Liver (tissue), 9 donors: ENCODE measurements around the gene GALNT16. TPM values are rescaled to one million over a fixed set of nuclear protein-coding genes. Genes with fewer than 3 reads are reported as not detected.
"Not testable (repeated sequence)": the region's sequence is repeated elsewhere in the genome, so short reads cannot be mapped to it uniquely, and the experiment has no call there.

ENCODE experiments used
- DNase-seq: peaks from one replicate; pipeline ENCODE4 v3.0.0-alpha.2; 2017; ENCODE audit warnings: low spot score
- H3K27ac ChIP-seq, 2 donors: one replicate each; pipeline ENCODE4 v1.7.0; 2013; ENCODE audit warnings: inconsistent platforms in 2 of 2, low read length in 2 of 2, control low read depth in 1 of 2, low read depth in 1 of 2, mild to moderate bottlenecking in 1 of 2
- H3K27me3 ChIP-seq, 4 donors: one replicate each; pipeline versions ENCODE4 v1.6.1 to v1.7.0; 2013; ENCODE audit warnings: low read length in 3 of 4, inconsistent platforms in 1 of 4, mild to moderate bottlenecking in 1 of 4, moderate library complexity in 1 of 4; ENCODE audit not compliant: control insufficient read depth in 4 of 4, insufficient read depth in 4 of 4
- H3K36me3 ChIP-seq, 4 donors: one replicate each; pipeline versions ENCODE4 v1.6.1 to v1.7.0; 2013; ENCODE audit warnings: low read length in 3 of 4, mild to moderate bottlenecking in 3 of 4, low read depth in 1 of 4, moderate library complexity in 1 of 4; ENCODE audit not compliant: control insufficient read depth in 4 of 4, insufficient read depth in 3 of 4
- H3K4me1 ChIP-seq, 4 donors: one replicate each; pipeline versions ENCODE4 v1.6.1 to v1.7.0; 2013; ENCODE audit warnings: low read length in 3 of 4, mild to moderate bottlenecking in 3 of 4, moderate library complexity in 1 of 4; ENCODE audit not compliant: control insufficient read depth in 4 of 4, insufficient read depth in 4 of 4
- H3K4me3 ChIP-seq, 3 donors: one replicate each; pipeline versions ENCODE4 v1.6.1 to v1.7.0; 2013; ENCODE audit warnings: low read length in 3 of 3, control low read depth in 1 of 3, low read depth in 1 of 3, mild to moderate bottlenecking in 1 of 3
- H3K9ac ChIP-seq, 2 donors: one replicate each; pipeline ENCODE4 v1.7.0; 2013; ENCODE audit warnings: low read length in 2 of 2, mild to moderate bottlenecking in 2 of 2, moderate library complexity in 2 of 2, control low read depth in 1 of 2, low read depth in 1 of 2
- H3K9me3 ChIP-seq, 4 donors: one replicate each; pipeline versions ENCODE4 v1.6.1 to v1.7.0; 2013; ENCODE audit warnings: low read length in 3 of 4; ENCODE audit not compliant: control insufficient read depth in 4 of 4
- EGR1 ChIP-seq, 2 donors: IDR thresholded peaks; 2 replicates each; pipeline ENCODE4 v1.6.1; 2016 to 2018; ENCODE audit warnings: antibody characterized with exemption in 2 of 2, low read depth in 2 of 2
- FOXA1 ChIP-seq: IDR thresholded peaks from 2 replicates; pipeline ENCODE4 v1.6.1; 2016; ENCODE audit warnings: antibody characterized with exemption
- FOXA2 ChIP-seq: IDR thresholded peaks from 2 replicates; pipeline ENCODE4 v1.6.1; 2016; ENCODE audit warnings: antibody characterized with exemption
- GABPA ChIP-seq, 2 donors: IDR thresholded peaks in 1 of 2; conservative IDR thresholded peaks in 1 of 2; 2 replicates each; pipeline ENCODE4 v1.6.1; 2016; ENCODE audit warnings: antibody characterized with exemption in 2 of 2, mild to moderate bottlenecking in 1 of 2, moderate library complexity in 1 of 2
- HNF4G ChIP-seq: IDR thresholded peaks from 2 replicates; pipeline ENCODE4 v1.6.1; 2016; ENCODE audit warnings: antibody characterized with exemption
- JUND ChIP-seq, 2 donors: IDR thresholded peaks; 2 replicates each; pipeline ENCODE4 v1.6.1; 2016; ENCODE audit warnings: antibody characterized with exemption in 2 of 2
- NR2F2 ChIP-seq: IDR thresholded peaks from 2 replicates; pipeline ENCODE4 v1.6.1; 2016; ENCODE audit warnings: antibody characterized with exemption
- RAD21 ChIP-seq, 2 donors: IDR thresholded peaks; 2 replicates each; pipeline ENCODE4 v1.6.1; 2016; ENCODE audit warnings: antibody characterized with exemption in 2 of 2, mild to moderate bottlenecking in 2 of 2
- SP1 ChIP-seq: IDR thresholded peaks from 2 replicates; pipeline ENCODE4 v1.6.1; 2018; ENCODE audit warnings: antibody characterized with exemption, mild to moderate bottlenecking
- TAF1 ChIP-seq: conservative IDR thresholded peaks from 2 replicates; pipeline ENCODE4 v1.6.1; 2016; ENCODE audit warnings: antibody characterized with exemption, mild to moderate bottlenecking
- YY1 ChIP-seq: IDR thresholded peaks from 2 replicates; pipeline ENCODE4 v1.6.1; 2016; ENCODE audit warnings: antibody characterized with exemption, mild to moderate bottlenecking
- WGBS: extraction: QIAGEN DNeasy Blood & Tissue Kit; methylation state at CpG from one replicate; pipeline ENCODE4 v1.1.7; 2013; 5-methylcytosine and 5-hydroxymethylcytosine counted together
- polyA plus RNA-seq, 2 donors: library from polyadenylated mRNA; stranded (reverse) in 1 of 2; unstranded in 1 of 2; fragments of 200-250 nt in 1 of 2; fragments of >200 nt in 1 of 2; fragmentation: Nextera tagmentation in 1 of 2; extraction: Ambion mirVana in 1 of 2; gene quantifications; one replicate each; pipeline versions ENCODE4 v1.2.1 to v1.2.3, GENCODE V29; 2013 to 2015
- total RNA-seq, 2 donors: library from RNA; depleted of rRNA; stranded (reverse); fragments of >200 nt; gene quantifications; one replicate each; pipeline ENCODE4 v1.2.3, GENCODE V29; 2014
- TF ChIP-seq, protein P1 (sequence below): IDR thresholded peaks from 2 replicates; pipeline ENCODE4 v1.6.1; 2016; ENCODE audit warnings: antibody characterized with exemption, mild to moderate bottlenecking
- TF ChIP-seq, protein P2 (sequence below): fragments of 150-350 bp; IDR thresholded peaks from 2 replicates; pipeline ENCODE4 v1.5.1; 2017; ENCODE audit warnings: improper control_type of control experiment, low read depth, low read length; ENCODE audit not compliant: missing input control
- donor health status: healthy.
- donor health status: healthy.
- donor health status: healthy.
- donor health status: healthy.
- donor health status: healthy.

The GALNT16 gene
- total and polyA plus RNA-seq, 4 donors: 0.25 to 1.2 (median 0.71) TPM

DNA sequence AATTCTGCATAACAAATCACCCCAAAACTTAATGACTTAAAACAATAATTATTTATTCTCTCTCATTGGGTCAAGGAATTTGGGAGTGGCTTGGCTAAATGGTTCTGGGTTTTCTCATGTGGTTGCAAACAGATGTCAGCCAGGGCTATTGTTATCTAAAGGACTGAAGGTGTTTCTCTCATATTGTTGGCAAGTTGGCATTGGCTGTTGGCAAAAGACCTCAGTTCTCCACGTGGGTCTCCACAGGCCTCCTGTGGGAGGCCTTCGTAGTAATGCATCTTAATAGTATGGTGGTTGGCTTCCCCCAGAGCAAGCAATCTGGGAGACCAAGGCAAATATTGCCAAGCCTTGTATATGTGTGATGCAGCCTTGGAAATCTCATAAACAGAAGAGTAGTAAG lies 14.4 kb downstream of the GALNT16 start:
- Histone ChIP-seq H3K4me3 (no peak overlapping the region), H3K9me3 (no peaks in the 10 kb centered on the region), H3K27ac (no peak overlapping the region), H3K36me3 (no peaks in the 10 kb centered on the region), H3K4me1 (no peaks in the 10 kb centered on the region), H3K9ac (no peak overlapping the region), H3K27me3 (no peaks in the 10 kb centered on the region)
- no peak for DNase-seq
- TF ChIP-seq HNF4G: no peak
- 69% methylated on average over 2 of the region's 2 CpGs for WGBS

DNA sequence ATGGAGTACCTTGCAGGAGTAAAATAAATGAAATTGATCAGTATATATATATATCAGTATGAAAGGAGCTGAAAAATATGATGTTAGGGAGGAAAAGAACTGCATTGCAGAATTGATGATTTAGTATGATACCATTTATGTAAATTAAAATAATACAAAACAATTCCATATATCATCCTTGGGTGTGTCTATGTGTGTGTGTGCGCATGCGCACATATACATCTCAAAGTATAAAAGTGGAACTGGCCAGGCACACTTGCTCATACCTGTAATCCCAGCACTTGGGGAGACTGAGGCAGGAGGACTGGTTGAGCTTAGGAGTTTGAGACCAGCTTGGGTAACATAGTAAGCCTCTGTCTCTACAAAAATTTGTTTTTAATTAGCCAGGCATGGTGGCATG lies 15.4 kb downstream of the GALNT16 start:
- TF ChIP-seq EGR1 (IDR thresholded peaks at IDR 0.05; ENCODE audit: low read depth in 2 of 2) (no peak), JUND (IDR thresholded peaks at IDR 0.05) (no peak), GABPA (IDR thresholded peaks at IDR 0.05 in 1 of 2, conservative IDR thresholded peaks at IDR 0.05 in 1 of 2) (no peak), FOXA1 (no peak), FOXA2 (no peak), TAF1 (no peak), SP1 (no peak), RAD21 (IDR thresholded peaks at IDR 0.05) (no peak), NR2F2 (no peak), HNF4G (no peak), YY1 (no peak)
- TF ChIP-seq, protein P1, sequence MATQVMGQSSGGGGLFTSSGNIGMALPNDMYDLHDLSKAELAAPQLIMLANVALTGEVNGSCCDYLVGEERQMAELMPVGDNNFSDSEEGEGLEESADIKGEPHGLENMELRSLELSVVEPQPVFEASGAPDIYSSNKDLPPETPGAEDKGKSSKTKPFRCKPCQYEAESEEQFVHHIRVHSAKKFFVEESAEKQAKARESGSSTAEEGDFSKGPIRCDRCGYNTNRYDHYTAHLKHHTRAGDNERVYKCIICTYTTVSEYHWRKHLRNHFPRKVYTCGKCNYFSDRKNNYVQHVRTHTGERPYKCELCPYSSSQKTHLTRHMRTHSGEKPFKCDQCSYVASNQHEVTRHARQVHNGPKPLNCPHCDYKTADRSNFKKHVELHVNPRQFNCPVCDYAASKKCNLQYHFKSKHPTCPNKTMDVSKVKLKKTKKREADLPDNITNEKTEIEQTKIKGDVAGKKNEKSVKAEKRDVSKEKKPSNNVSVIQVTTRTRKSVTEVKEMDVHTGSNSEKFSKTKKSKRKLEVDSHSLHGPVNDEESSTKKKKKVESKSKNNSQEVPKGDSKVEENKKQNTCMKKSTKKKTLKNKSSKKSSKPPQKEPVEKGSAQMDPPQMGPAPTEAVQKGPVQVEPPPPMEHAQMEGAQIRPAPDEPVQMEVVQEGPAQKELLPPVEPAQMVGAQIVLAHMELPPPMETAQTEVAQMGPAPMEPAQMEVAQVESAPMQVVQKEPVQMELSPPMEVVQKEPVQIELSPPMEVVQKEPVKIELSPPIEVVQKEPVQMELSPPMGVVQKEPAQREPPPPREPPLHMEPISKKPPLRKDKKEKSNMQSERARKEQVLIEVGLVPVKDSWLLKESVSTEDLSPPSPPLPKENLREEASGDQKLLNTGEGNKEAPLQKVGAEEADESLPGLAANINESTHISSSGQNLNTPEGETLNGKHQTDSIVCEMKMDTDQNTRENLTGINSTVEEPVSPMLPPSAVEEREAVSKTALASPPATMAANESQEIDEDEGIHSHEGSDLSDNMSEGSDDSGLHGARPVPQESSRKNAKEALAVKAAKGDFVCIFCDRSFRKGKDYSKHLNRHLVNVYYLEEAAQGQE: no peak
- TF ChIP-seq, protein P2, sequence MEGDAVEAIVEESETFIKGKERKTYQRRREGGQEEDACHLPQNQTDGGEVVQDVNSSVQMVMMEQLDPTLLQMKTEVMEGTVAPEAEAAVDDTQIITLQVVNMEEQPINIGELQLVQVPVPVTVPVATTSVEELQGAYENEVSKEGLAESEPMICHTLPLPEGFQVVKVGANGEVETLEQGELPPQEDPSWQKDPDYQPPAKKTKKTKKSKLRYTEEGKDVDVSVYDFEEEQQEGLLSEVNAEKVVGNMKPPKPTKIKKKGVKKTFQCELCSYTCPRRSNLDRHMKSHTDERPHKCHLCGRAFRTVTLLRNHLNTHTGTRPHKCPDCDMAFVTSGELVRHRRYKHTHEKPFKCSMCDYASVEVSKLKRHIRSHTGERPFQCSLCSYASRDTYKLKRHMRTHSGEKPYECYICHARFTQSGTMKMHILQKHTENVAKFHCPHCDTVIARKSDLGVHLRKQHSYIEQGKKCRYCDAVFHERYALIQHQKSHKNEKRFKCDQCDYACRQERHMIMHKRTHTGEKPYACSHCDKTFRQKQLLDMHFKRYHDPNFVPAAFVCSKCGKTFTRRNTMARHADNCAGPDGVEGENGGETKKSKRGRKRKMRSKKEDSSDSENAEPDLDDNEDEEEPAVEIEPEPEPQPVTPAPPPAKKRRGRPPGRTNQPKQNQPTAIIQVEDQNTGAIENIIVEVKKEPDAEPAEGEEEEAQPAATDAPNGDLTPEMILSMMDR: no peak
- no peaks in the 10 kb centered on the region for H3K9me3 ChIP-seq
- no peak for DNase-seq
- H3K27me3 ChIP-seq: no peaks in the 10 kb centered on the region
- no peaks in the 10 kb centered on the region for H3K36me3 ChIP-seq
- no peak overlapping the region for H3K4me3 ChIP-seq
- H3K27ac ChIP-seq: no peak overlapping the region
- WGBS: 98% methylated on average over 2 of the region's 2 CpGs
- no peaks in the 10 kb centered on the region for H3K4me1 ChIP-seq
- H3K9ac ChIP-seq: no peak overlapping the region

DNA sequence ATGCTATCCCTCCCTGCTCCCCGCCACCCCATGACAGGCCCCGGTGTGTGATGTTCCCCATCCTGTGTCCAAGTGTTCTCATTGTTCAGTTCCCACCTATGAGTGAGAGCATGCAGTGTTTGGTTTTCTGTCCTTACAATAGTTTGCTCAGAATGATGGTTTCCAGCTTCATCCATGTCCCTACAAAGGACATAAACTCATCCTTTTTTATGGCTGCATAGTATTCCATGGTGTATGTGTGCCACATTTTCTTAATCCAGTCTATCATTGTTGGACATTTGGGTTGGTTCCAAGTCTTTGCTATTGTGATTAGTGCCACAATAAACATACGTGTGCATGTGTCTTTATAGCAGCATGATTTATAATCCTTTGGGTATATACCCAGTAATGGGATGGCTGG lies 17.4 kb downstream of the GALNT16 start:
- H3K9ac ChIP-seq, H3K27me3 ChIP-seq, H3K4me3 ChIP-seq, H3K4me1 ChIP-seq, H3K36me3 ChIP-seq, H3K27ac ChIP-seq, DNase-seq, H3K9me3 ChIP-seq: not testable (repeated sequence)
- WGBS: 83% methylated on average over 3 of the region's 3 CpGs
